HG02943 (cell line): ENCODE data around the gene NAIF1.
"Not testable (repeated sequence)": the region's sequence is repeated elsewhere in the genome, so short reads cannot be mapped to it uniquely, and the experiment has no call there.

ENCODE experiments used
- ATAC-seq: cut with Tn5 transposase; IDR thresholded peaks from one replicate; pipeline ENCODE4 v1.9.1; 2021; ENCODE audit warnings: mild to moderate bottlenecking, low read depth, moderate library complexity; ENCODE audit not compliant: unreplicated experiment

The NAIF1 gene

DNA sequence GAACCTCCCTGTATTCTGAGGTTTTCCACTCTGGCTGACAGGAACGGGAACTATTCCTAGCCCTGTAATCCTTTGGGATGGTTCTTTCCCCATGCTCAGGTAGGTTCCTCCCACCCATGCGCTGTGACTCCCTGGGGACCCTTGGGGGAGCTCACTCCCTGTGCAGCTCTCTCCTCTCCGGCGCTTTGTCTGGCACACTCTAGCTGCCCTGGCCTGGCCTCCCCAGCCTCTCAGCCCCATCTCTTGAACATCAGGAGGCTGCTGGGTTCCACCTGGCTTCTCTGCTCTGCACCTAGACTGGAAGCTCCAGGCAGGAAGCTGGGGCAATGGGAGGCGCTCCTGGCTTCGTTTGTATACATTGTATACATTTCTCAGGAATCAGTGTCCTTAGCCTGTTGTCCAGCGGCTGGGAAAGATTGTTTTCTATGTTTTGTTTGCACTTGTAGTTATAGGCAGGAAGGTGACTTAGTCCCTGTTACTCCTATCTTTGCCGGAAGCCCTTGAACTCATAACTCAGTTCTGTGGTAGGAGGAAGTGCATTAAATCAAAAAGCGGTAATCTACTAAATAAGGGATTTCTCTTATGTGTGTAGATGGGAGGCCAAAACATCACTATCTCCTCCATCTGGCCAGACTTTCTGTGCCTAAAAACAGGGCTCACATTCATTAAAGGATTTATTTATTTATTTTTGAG is 21.3 kb upstream of the NAIF1 start:
- no peak for ATAC-seq

DNA sequence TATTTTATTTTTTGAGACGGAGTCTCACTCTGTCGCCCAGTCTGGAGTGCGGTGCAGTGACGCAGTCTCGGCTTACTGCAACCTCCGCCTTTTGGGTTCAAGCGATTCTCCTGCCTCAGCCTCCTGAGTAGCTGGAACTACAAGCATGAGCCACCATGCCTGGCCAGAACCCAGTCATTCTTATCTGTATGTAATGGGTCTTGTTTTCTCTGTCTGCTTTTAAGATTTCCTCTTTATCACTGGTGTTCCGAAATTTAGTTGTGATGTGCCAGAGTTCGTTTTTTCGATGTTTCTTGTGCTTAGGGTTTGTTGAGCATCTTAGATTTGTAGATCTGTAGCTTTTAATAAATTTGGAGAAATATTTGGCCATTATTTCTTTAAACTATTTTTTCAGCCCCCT is 20.1 kb upstream of the NAIF1 start:
- ATAC-seq, result no peak

DNA sequence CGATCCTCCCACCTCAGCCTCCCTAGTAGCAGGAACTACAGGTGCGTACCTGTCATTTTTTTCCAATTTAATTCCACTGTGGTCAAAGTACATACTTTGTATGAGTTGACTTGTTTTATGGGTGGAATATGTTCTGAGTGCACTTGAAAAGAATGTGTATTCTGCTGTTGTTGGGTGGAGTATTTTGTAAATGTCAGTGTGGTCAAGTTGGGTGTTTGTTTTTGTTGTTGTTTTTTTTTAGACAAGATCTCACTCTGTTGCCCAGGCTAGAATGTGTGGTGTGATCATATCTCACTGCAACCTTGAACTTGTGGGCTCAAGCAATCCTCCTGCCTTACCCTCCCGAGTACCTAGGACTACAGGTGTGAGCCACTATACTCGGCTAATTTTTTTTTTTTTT is 18.8 kb upstream of the NAIF1 start:
- ATAC-seq, result no peak

DNA sequence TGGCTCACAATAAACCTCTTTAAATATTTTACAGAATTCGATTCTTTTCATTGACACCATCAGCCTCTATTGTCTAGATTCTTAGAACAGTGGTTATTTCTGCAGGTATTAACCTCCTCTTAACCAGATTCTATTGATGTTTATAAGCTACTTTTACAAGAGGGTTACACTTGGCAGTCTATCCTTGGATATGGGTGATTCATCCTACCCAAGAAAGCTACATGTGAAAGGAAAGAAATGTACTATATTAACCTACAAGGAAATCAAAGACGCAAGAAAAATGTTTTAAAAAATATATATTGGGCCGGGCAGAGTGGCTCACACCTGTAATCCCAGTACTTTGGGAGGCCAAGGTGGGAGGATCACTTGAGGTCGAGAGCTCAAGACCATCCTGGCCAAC is 17.6 kb upstream of the NAIF1 start:
- no peak for ATAC-seq

DNA sequence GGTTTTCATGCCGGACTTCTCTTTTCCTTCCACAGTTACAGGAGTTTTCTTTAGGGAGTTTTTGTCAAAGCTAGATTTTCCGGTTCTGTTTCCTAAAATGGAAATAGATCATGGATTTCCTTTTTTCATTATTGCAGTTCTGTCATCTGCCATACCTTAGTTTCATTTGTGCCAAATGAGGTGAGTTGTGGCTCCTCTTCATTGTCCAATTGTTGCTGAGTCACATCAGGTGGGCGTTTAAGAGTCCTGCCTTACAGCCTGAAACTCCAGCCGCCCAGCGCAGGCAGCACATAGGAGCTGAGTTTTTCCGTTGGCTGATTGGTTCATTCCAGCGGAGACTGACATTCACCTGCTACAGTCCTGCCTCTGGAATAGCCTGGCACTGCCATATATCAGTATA is 15.0 kb upstream of the NAIF1 start:
- ATAC-seq, result no peak

DNA sequence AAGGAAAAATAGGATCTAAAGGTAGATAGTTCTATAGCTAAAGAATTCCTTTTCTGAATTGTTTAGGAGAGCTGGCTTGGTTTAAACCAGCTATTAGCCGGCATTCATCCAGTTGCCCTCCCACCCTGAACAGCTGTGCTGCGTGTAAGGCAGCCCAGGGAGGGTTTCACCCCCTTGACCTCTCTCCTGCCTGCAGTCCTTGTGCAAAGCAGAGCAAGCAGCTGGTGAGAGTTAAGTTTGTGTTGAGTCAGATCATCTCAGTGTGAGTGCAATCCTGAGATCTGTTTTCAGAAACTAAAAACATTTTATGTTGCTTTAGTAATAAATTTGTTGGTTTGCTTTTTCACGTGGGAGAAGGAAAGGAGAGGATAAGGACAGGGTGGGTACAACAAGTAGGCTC is 13.9 kb upstream of the NAIF1 start:
- no peak for ATAC-seq

DNA sequence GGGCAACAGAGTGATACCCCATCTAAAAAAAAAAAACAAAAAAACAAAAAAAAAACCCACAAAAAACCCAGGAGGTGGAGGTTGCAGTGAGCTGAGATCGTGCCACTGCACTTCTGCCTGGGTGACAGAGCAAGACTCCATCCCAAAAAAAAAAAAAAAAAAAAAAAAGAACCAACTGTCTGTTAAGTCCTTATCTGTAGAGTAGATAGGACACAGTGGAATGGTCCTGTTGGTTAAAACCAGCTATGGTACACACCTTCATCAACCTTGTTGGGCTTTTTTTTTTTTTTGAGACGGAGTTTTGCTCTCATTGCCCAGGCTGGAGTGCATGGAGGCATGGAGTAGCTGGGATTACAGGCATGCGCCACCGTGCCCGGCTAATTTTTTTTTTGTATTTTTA is 13.1 kb upstream of the NAIF1 start:
- no peak for ATAC-seq

DNA sequence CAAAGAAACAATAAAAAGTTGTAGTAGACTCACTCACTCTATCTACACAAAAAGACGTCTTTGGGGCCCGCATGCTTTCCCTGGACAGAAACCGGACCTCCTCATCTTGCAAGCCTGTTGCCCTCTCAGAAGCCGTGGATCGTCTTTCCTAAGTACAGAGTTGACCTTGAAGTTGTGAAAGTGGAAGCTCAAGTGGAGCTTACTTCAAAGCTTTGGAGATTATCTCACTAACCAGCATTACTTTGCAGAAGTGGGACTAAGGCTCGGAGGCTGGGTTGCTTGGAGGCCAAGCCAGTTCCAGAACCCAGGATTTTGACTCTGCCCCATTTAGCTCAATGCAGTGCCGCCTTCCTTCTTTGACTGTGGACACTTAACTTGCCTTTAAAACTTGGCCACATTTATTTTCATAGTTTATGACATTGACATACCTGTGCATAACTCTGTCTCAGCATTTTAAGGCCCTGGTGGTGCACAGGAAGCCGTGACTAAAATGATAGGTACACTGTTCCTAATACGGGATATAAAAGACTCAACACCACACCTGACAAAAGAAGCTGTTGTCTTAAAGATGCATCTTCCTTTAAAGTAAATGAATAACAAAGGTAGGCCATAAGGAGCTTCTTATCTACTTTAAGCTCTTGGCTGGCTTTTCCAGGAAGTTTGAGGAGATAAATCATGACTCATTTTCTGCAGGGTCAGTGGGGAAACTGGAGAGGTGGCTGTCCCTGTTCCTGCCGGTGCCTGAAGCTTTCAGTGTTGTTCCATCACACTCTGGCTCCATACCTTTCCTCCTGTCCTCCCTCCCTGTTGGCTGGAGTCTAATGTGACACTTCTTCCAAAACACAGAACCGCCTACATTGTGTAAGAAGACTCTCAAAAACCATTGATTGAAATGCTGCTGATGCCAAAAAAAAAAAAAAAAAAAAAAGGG is 11.6 kb upstream of the NAIF1 start:
- ATAC-seq, result no peak

DNA sequence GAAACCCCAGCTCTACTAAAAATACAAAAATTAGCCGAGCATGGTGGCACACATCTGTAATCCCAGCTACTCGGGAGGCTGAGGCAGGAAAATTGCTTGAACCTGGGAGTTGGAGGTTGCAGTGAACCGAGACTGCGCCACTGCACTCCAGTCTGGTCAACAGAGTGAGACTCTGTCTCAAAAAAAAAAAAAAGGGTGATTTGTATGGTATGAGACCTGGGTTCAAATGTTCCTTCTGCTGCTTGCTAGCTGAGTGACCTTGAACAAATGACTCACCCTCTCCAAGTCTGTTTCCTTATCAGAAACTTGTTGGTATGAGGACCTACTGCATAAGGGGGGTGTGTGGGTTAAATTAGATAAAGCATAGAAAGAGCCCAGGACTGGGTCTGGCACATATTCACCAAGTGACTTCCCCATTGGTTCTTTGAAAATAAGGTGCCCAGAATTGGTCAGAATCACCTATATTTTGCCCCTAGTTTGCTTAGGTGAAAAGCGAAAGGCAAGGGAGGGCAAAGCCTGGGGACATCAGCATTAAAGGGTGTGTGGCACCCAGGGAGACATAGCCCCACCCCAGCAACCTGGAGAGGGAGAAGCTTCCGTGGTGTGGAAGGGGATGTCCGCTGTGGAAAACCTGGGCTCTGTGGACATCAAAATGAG is 10.9 kb upstream of the NAIF1 start:
- no peak for ATAC-seq

DNA sequence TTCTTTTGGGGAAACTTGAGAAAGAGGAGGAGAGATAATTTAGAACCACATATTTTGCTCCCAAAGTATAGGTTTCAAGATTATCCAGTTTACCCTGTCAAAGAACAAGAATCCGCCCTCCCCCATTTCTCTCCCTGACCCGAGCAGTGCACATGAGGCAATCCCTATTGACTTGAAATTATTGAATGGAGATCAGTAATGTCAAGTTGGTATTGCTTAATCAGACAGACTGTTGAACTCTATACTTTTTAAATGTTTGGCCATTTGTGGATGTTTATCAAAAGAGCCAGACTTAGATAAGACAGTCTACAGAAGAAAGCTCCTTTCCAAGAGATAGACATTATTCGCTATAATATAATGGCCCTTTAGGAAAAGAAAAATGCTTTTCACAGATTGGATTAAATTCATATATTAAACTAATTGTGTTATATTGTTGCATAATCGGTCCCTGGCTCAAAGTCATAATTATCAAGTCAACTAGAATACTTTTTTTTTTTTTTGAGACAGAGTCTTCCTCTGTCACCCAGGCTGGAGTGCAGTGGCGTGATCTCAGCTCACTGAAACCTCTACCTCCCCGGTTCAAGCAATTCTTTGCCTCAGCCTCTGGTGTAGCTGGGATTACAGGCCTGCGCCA is 6.2 kb upstream of the NAIF1 start:
- no peak for ATAC-seq

DNA sequence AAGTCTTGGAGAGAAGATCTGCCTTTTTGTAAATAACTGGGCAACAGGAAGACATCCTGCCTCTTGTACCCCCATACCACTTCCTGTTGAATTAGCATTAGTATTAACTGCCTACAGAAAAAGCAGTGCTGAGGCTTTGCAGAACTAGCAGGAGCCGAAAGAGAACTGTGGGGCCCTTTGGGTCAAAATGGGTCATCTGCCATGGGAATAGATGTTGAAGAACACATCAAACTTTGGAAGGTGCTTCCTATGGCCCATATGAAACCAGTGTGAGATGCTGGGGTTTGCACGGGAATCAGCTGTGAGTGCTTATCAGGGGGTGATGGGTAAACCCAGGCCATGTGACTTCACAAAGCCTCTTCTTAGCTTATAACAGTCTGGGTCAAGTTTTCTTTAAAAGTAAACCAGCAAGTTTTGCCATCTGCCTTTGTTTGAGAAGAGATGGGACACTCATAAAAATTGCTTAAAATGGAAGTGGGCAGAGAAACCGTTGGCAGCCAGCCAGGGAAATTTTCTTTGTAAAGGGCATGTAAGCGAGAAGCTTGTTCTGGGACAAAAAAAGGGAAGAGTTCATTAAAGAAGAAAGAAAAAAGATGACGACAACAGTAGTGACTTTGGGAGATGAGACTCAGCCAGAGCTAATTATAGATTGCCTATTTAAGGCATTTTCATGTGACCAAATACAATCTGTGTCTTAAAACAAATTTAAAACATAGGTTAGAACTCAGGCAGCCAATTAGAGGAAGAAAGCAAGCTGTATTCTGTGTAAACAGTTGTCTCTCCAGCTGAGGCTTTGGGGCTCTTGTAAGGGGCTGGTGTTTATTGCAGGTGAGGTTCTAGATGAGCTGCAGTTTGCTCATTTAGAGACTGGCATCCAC is 5.3 kb upstream of the NAIF1 start:
- no peak for ATAC-seq

DNA sequence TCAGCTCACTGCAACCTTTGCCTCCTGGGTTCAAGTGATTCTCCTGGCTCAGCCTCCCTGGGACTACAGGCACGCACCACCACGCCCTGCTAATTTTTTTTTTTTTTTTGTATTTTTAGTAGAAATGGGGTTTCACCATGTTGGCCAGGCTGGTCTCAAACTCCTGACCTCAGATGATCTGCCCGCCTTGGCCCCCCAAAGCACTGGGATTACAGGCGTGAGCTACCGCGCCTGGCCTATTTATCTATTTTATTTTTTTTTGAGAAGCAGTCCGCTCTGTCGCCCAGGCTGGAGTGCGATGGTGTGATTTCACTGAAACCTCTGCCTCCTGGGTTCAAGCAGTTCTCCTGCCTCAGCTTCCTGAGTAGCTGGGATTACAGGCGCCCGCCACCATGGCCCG is 4.4 kb upstream of the NAIF1 start:
- not testable (repeated sequence) for ATAC-seq

DNA sequence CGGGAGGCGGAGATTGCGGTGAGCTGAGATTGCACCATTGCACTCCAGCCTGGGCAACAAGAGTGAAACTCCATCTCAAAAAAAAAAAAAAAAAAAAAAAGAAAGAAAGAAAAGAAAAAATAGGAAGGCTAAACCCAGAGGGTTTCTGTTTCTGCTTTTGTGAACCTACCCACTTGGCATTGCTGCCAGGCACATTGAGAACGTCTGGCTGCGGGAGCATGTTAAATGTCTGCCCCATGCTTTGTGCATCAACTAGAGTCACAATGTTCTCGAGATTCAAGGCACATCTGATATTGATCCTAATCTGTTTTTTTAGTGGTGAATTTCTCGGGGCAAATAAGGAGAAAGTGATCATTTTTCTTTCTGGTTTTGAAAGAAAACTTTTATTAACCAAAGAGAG is 3.8 kb upstream of the NAIF1 start:
- no peak for ATAC-seq

DNA sequence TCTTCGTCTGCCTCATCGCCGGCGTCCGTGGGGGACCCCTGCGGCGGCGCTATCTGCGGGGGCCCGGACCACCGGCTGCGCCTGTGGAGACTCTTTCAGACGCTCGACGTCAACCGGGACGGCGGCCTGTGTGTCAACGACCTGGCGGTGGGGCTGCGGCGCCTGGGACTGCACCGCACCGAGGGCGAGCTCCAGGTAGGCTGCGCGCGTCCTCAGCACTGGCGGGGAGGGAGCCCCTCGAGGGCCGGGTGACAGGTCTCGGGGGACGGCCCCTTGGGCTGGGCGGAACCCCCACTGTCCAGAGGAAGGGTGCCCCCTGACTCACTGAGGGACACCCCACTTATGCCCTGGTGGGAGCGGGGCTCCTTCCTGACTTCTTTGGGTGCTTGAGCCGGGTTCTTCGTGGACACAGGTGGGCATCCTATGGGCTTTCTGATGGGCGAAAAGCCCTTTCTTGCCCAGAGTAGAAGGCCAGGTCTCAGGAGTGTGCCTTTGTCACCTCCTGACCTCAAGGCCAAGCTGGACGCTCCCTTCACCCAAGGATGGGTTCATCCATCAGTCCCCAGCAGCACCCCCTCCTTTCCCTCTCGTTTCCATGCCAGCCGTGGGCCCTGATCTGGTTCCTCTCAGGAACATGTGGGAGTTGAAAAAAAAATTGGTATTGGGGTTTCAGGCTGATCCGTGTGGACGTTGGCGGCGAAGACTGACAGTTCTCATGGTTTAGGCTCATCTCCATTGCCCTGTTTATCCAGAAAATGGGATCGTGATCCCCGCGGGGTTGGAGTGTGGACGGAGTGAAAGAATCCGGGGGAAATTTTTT is 1.5 kb upstream of the NAIF1 start:
- no peak for ATAC-seq

DNA sequence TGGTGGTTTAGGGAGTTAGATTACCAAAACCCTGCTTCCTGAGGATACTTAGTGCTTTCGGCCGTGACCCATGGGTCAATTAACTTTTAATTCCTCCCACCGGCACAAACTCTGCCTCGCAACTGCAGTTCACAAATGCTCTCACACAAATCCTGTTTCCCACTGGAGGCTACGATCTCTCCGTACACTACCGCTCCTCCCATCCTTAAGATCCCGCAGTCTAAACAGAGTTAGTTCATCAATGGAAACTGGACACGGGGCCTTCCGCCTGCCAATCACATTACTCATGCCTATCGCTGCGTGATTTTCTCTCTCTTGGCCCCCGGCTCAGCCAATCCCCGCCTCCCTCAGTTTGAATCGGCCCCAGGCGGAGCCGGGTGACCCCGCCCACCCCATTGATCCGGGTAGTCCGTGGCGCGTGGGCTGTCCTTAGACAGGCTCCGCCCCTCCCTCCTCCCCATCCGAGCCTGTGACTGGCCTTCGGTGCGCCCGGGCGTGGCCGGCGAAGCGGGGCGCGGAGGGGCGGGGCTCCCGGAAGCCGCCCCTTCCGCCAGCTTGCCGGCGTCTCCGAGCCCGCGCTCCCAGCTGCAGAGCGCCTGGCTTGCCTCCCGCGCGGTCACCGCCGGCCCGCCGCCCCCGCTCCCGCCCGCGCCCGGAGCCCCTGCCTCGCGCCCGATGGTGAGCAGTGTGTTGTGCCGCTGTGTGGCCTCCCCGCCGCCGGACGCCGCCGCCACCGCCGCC is 695 bp upstream of the NAIF1 start, which contains the start of gene SLC25A25:
Gene SLC25A25, plus strand, starts transcription at position 588 of the 741 bp plus-strand sequence. Its CDS starts 88 bp downstream, at position 676.
- ATAC-seq, result peak; percentile 67

DNA sequence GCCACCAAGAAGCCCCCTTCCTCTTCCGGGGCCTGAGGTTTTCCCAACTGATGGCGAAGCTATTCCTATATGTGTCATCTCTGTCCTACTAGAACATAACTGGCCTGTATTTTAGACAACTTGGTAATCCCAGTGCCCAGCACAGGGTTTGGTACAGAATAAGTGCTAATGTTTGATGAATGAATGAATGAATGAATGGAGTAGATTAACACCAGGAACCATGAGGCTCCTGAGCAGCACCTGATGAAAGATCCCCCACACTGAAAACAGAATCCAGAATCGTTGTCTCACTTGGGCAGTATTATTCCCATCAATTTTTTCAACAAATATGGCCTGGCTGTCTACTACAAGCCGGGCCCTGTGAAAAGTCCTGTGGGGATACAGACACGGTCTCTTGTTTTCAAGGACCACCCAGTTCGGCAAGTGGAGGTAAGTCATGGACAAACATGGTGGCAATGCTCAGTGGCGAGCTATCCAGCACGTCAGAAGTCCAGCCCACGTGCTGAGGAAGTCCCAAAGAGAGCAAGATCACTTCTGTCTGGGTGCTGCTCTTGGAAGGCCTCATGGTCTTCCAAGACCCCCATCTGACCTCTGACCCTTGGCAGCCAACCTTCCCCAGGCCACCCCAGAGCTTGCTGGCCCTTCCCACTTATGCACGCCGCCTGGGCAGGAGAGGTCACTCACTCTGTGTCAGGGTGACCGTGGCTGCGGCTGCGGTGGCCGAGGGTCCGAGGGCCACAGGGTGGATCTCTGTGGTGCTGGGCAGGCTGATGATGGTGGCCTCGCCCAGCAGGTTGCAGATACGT is 1.0 kb downstream of the NAIF1 start:
- no peak for ATAC-seq
